Measurements from ENCODE around the gene CELSR3. TPM values are rescaled to one million over a fixed set of nuclear protein-coding genes. Genes with fewer than 3 reads are reported as not detected.
A peak's percentile ranks its signal among the peaks of the same experiment; 100 is the strongest.

Gene CELSR3
- total and polyA plus RNA-seq, 4 donors, result 6.0 to 26.1 (median 18.0) TPM

DNA sequence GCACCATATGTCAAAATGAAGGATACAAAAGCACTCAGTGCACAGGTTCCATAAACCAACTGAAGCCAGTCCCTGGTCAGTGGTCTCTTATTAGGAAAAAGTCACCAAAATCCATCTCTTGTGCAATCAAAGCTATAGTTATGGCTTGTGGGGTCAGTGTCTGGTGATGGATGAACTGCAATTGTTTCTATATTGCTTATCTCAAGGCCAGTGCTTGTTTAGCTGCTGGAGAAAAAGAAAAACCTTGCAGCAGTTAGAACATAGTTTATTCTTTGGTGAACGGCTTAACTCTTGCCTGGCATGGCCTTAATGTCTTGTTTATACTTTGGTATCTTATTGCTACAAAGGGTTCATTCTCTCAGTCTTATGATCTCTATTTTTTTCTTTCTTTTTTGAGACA is 50.4 kb downstream of the CELSR3 start:
- Histone ChIP-seq H3K4me3 (ENCODE audit: low read depth, low read length) (no peak overlapping the region), H3K27ac (ENCODE audit: low read depth, low read length) (no peak overlapping the region), H3K9me3 (ENCODE audit: control insufficient read depth, insufficient read depth, low read length) (peaks cover 2% of the 10 kb centered on the region), H3K36me3 (ENCODE audit: control insufficient read depth, insufficient read depth, low read length) (peaks cover 5% of the 10 kb centered on the region), H3K4me1 (ENCODE audit: control insufficient read depth, insufficient read depth, low read length) (peaks cover 13% of the 10 kb centered on the region), H3K27me3 (ENCODE audit: control insufficient read depth, insufficient read depth, low read length) (no peaks in the 10 kb centered on the region)
- no CpG with 5 or more reads among the region's 1 CpG for WGBS (ENCODE audit: insufficient coverage)
- no peak for DNase-seq (ENCODE audit: low read depth in 4 of 6, low spot score in 6 of 6)

DNA sequence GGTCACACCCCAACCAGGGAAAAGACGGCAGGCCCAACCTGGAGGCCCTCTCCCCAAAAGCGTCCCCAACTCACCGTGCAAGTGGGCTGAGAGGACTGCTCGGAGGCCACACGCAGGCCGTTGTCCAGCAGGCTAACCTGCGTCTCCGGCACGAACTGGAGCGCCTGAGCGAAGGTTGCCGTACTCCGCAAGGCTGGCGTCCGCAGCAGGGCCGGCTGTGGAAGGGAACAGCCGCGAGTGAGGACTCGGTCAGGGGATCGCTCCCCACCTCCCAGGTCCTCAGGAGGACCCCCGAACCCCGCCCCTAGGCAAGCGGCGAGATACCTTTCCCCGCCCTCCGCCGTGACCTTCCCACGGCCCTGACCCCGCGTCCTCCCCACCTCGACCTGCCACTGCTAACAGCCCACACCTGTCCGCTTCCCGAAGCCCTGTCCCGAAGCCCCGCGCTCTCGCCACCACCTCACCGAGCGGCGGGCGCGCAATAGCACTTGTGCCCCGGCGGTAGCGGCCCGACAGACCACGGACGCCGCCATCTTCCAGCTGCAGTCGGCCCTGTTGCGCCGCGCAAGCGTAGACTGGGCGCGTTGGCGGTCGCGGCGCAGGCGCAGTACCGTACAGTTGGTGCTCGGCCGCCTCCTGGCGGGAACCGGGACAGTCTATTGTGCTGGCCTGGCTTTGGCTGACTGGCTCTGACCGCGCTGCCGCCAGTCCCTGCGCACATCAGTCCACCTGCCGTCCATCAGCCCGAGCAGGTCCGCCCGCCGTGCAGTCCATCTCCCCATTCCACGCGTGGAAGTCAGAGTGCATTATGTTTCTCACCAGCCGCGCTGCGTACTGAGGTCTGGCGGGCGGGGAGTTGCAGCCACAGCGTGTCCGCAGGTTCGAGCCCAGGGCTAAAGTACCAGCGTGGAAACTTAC is 53.3 kb downstream of the CELSR3 start, which contains the start of gene UQCRC1:
Gene UQCRC1 (minus strand): TSS at position 559 of the 918 bp plus-strand sequence. CDS start 26 bp downstream, at position 533.
- H3K9me3 ChIP-seq (ENCODE audit: control insufficient read depth, insufficient read depth, low read length), result no peaks in the 10 kb centered on the region
- no peaks in the 10 kb centered on the region for H3K27me3 ChIP-seq (ENCODE audit: control insufficient read depth, insufficient read depth, low read length)
- H3K4me3 ChIP-seq (ENCODE audit: low read depth, low read length), result peak within 1 kb of the TSS; percentile 99
- peaks cover 29% of the 10 kb centered on the region for H3K36me3 ChIP-seq (ENCODE audit: control insufficient read depth, insufficient read depth, low read length)
- H3K4me1 ChIP-seq (ENCODE audit: control insufficient read depth, insufficient read depth, low read length), result peaks cover 13% of the 10 kb centered on the region
- peak; percentile 83 to 98 (median 88) for DNase-seq (ENCODE audit: low read depth in 4 of 6, low spot score in 6 of 6)
- under 1% methylated on average over 85 of the region's 86 CpGs for WGBS (ENCODE audit: insufficient coverage)
- H3K27ac ChIP-seq (ENCODE audit: low read depth, low read length), result peak within 1 kb of the TSS; percentile 79

DNA sequence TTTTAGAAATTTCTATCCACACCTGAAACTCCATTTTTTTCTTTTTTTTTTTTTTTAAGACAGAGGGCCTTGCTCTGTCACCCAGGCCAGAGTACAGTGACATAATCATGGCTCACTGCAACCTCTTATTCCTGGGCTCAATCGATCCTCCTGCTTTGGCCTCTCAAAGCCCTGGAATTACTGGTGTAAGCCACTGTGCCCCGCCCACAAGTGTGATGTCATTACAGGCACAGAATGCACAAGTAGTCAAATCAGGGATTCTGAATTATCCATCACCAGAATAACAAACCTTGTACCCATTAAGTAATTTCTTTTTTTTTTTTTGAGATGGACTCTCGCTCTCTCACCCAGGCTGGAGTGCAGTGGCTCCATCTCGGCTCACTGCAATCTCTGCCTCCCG is 55.2 kb downstream of the CELSR3 start:
- no peak for DNase-seq (ENCODE audit: low read depth in 4 of 6, low spot score in 6 of 6)
- peaks cover 13% of the 10 kb centered on the region for H3K4me1 ChIP-seq (ENCODE audit: control insufficient read depth, insufficient read depth, low read length)
- WGBS (ENCODE audit: insufficient coverage), result 91% methylated on average over 2 of the region's 5 CpGs
- H3K36me3 ChIP-seq (ENCODE audit: control insufficient read depth, insufficient read depth, low read length), result peaks cover 47% of the 10 kb centered on the region
- H3K27me3 ChIP-seq (ENCODE audit: control insufficient read depth, insufficient read depth, low read length), result no peaks in the 10 kb centered on the region
- no peaks in the 10 kb centered on the region for H3K9me3 ChIP-seq (ENCODE audit: control insufficient read depth, insufficient read depth, low read length)
- no peak overlapping the region for H3K27ac ChIP-seq (ENCODE audit: low read depth, low read length)
- H3K4me3 ChIP-seq (ENCODE audit: low read depth, low read length), result no peak overlapping the region

DNA sequence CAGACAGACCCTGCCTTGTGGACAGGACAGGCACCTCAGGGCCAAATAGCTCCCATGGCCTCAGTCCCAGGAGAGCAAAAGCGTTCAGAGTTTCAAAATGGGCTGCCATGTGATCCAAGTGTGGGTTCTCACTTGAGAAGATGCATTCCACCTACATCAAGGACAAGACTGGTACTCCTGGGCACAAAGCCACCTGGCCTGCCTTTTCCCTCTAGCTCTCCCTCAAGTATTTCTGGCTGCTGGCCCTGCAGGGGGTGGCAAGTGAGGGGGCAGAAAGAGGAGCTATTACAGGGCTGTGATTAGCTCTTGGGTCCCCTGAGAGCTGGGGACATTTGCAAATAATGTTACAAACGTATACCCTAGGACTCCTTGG is 61.1 kb downstream of the CELSR3 start:
- Histone ChIP-seq H3K27me3 (ENCODE audit: control insufficient read depth, insufficient read depth, low read length) (no peaks in the 10 kb centered on the region), H3K9me3 (ENCODE audit: control insufficient read depth, insufficient read depth, low read length) (no peaks in the 10 kb centered on the region), H3K27ac (ENCODE audit: low read depth, low read length) (no peak overlapping the region), H3K36me3 (ENCODE audit: control insufficient read depth, insufficient read depth, low read length) (peaks cover 97% of the 10 kb centered on the region), H3K4me1 (ENCODE audit: control insufficient read depth, insufficient read depth, low read length) (peaks cover 13% of the 10 kb centered on the region), H3K4me3 (ENCODE audit: low read depth, low read length) (no peak overlapping the region)
- 58% methylated on average over 2 of the region's 2 CpGs for WGBS (ENCODE audit: insufficient coverage)
- DNase-seq (ENCODE audit: low read depth in 4 of 6, low spot score in 6 of 6), result no peak

DNA sequence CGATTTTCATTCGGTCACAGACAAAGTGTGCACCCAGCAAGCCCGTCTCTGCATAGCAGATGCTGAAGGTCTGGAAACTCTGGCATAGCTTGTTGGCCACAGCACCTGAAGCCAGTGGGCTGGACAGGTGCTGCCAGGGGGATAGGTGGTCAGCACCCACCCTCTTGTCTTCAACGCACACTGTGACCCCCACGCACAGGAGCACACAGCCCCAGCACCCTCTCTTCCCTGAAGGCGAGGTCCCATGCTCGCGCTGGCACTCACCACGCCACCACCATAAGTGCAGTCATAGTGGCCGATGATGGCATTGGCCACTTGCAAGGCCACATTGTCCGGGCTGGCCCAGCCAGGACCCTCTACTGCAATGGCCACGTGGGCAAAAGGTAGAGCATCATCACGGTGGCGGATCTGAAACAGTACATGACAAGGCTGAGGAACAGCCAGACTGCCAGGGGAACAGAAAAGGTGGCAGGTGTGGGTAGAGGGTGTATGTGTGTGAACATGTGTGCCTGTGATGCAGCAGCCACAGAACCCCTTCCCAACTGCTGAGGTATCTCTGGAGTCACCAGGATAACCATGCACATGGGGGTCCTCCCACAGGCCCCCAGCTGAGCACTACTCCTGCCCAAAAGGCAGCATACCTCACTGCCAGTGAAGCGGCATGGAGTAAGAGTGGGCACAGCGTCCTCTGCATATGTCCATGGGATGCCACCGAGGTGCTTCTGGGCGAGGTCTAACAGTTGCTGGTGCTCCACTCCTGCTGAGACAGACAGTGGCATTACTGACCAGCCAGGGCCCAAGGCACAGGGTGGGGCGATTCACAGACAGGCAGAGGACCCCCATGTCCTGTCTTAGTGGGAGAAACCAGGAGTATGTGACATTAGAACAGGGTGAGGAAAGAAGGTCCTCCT is 61.7 kb downstream of the CELSR3 start:
- H3K4me3 ChIP-seq (ENCODE audit: low read depth, low read length), result no peak overlapping the region

DNA sequence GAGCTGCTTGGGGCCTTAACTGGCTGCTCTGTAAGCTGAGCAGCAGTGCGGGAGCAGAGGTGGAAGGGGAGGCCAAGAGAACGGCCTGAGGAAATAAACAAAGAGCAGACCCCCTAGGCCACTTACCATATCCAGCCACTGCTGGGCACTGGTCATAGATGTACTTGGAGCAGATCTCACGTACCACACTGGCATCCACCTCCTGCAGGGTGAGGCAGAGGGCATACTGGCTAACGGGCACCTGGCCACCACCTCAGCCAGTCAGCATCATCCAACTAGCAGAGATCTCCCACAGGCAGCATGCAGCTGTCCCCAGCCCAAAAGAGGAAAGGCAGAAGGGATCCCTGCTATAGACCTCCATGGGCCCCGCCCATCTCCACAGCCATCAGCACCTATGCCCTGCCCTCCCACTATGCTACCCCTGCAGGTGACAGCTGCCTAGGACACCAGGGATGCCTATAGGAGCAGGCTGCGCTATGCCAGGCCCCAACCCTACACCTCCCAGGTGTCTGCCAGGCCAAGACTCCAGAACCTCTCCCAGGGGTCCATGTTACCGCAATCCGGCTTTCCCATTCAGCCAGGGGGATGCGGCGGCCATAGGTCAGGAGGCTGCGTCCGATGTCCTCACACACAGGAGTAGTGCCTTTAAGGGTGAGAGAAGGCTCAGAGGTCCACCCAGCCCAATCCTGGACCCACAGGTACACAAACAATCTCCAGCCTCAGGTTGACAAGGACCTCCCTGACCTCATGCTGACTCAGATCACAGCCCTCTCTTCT is 63.0 kb downstream of the CELSR3 start:
- Histone ChIP-seq H3K27ac (ENCODE audit: low read depth, low read length) (no peak overlapping the region), H3K36me3 (ENCODE audit: control insufficient read depth, insufficient read depth, low read length) (peaks cover 86% of the 10 kb centered on the region), H3K27me3 (ENCODE audit: control insufficient read depth, insufficient read depth, low read length) (peaks cover 10% of the 10 kb centered on the region), H3K4me3 (ENCODE audit: low read depth, low read length) (no peak overlapping the region), H3K4me1 (ENCODE audit: control insufficient read depth, insufficient read depth, low read length) (peaks cover 27% of the 10 kb centered on the region), H3K9me3 (ENCODE audit: control insufficient read depth, insufficient read depth, low read length) (no peaks in the 10 kb centered on the region)
- 95% methylated on average over 10 of the region's 12 CpGs for WGBS (ENCODE audit: insufficient coverage)
- DNase-seq (ENCODE audit: low read depth in 4 of 6, low spot score in 6 of 6), result no peak

More for the DNA sequence above, 61.7 kb downstream of the CELSR3 start:
- no peak overlapping the region for H3K27ac ChIP-seq (ENCODE audit: low read depth, low read length)
- peaks cover 97% of the 10 kb centered on the region for H3K36me3 ChIP-seq (ENCODE audit: control insufficient read depth, insufficient read depth, low read length)
- no peak for DNase-seq (ENCODE audit: low read depth in 4 of 6, low spot score in 6 of 6)
- no peaks in the 10 kb centered on the region for H3K27me3 ChIP-seq (ENCODE audit: control insufficient read depth, insufficient read depth, low read length)
- 96% methylated on average over 19 of the region's 19 CpGs for WGBS (ENCODE audit: insufficient coverage)
- peaks cover 15% of the 10 kb centered on the region for H3K4me1 ChIP-seq (ENCODE audit: control insufficient read depth, insufficient read depth, low read length)
- no peaks in the 10 kb centered on the region for H3K9me3 ChIP-seq (ENCODE audit: control insufficient read depth, insufficient read depth, low read length)

DNA sequence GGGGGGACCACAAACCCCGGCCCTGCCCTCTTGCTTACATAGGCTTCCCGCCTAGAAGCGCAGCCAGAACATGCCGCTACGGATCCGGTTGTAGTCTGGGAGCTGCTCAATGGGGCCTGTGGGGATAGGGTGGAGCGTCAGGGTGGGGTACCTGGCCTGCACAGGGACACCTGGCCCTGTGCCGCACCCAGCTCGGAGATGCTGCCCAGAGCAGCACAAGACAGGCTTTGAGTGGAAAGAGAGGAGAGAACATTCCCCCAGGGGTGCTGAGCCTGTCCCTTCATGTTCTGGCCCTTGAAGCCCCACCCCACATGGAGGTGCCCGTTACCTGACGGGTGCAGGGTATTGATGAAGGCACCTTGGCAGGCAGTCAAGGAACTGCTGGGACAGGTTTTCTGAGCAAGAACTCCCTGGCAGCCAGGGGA is 63.6 kb downstream of the CELSR3 start:
- peaks cover 33% of the 10 kb centered on the region for H3K4me1 ChIP-seq (ENCODE audit: control insufficient read depth, insufficient read depth, low read length)
- WGBS (ENCODE audit: insufficient coverage), result 80% methylated on average over 11 of the region's 11 CpGs
- peaks cover 80% of the 10 kb centered on the region for H3K36me3 ChIP-seq (ENCODE audit: control insufficient read depth, insufficient read depth, low read length)
- peaks cover 16% of the 10 kb centered on the region for H3K27me3 ChIP-seq (ENCODE audit: control insufficient read depth, insufficient read depth, low read length)
- no peak overlapping the region for H3K4me3 ChIP-seq (ENCODE audit: low read depth, low read length)
- no peak for DNase-seq (ENCODE audit: low read depth in 4 of 6, low spot score in 6 of 6)
- peak overlapping the region; percentile 61 for H3K27ac ChIP-seq (ENCODE audit: low read depth, low read length)
- no peaks in the 10 kb centered on the region for H3K9me3 ChIP-seq (ENCODE audit: control insufficient read depth, insufficient read depth, low read length)

DNA sequence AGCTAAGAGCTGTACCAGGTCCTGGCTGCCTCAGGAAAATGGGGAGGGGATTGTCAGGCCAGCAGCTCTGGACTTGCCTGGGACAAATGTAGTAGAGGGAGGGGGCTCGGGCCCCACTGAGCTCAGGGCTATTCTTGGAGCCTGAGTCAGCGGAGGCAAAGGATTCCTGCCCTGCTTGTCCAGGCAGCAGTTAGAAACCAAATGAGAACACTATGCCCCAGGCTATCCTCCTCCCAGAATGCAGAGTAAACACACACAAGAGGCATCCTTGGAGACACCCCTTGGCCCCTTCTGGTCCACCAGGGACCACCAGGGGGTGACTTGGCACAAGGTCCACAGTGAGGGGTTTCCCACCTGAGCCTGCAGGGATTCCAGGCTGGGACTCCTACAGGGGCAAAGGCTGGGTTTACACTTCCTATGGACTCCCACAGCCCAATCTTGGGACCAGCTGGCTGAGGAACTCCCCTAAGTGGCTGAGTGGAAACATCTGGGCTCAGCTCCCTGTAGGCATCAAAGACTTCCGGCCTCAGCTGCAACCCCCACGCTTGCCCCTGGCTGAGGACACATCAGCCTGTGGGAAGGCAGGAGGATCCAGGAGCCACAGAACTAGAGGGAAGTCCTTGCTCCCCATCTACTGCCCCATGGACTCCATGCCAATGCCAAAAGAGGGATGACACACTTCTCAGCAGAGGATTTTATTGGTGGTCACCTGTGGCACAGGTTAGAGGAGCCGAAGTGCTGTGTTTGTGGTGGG is 64.2 kb downstream of the CELSR3 start:
- peak in 1 of 6 donors; percentile 55 for DNase-seq (ENCODE audit: low read depth in 4 of 6, low spot score in 6 of 6)
- Histone ChIP-seq H3K36me3 (ENCODE audit: control insufficient read depth, insufficient read depth, low read length) (peaks cover 75% of the 10 kb centered on the region), H3K27me3 (ENCODE audit: control insufficient read depth, insufficient read depth, low read length) (peaks cover 19% of the 10 kb centered on the region), H3K4me1 (ENCODE audit: control insufficient read depth, insufficient read depth, low read length) (peaks cover 34% of the 10 kb centered on the region), H3K27ac (ENCODE audit: low read depth, low read length) (peak overlapping the region; percentile 61), H3K9me3 (ENCODE audit: control insufficient read depth, insufficient read depth, low read length) (no peaks in the 10 kb centered on the region), H3K4me3 (ENCODE audit: low read depth, low read length) (no peak overlapping the region)
- WGBS (ENCODE audit: insufficient coverage), result 80% methylated on average over 5 of the region's 5 CpGs

All from spinal cord (tissue), 10 donors.